Parathyroid adenoma (tissue), 2 donors: ENCODE results near the gene PRND.

Experiments
- H2AFZ ChIP-seq: fragments of 300-600 bp; sonication (generic); one replicate; pipeline ENCODE4 v1.7.0; 2017; ENCODE audit warnings: antibody characterized with exemption, mild to moderate bottlenecking
- H3K27ac ChIP-seq: fragments of 300-600 bp; sonication (generic); one replicate; pipeline ENCODE4 v1.7.0; 2017
- H3K27me3 ChIP-seq: fragments of 300-600 bp; sonication (generic); one replicate; pipeline ENCODE4 v1.7.0; 2017; ENCODE audit warnings: low read length; ENCODE audit not compliant: control insufficient read depth, insufficient read depth
- H3K36me3 ChIP-seq: fragments of 300-600 bp; sonication (generic); one replicate; pipeline ENCODE4 v1.7.0; 2017; ENCODE audit warnings: low read length; ENCODE audit not compliant: control insufficient read depth, insufficient read depth
- H3K4me1 ChIP-seq: fragments of 300-600 bp; sonication (generic); one replicate; pipeline ENCODE4 v1.7.0; 2017; ENCODE audit warnings: control low read depth
- H3K4me2 ChIP-seq: fragments of 300-600 bp; sonication (generic); one replicate; pipeline ENCODE4 v1.7.0; 2017; ENCODE audit warnings: low read length
- H3K4me3 ChIP-seq: fragments of 300-600 bp; sonication (generic); one replicate; pipeline ENCODE4 v1.7.0; 2017; ENCODE audit warnings: low read depth, low read length
- H3K79me2 ChIP-seq: fragments of 300-600 bp; sonication (generic); one replicate; pipeline ENCODE4 v1.7.0; 2017; ENCODE audit warnings: control low read depth
- H3K9ac ChIP-seq: fragments of 300-600 bp; sonication (generic); one replicate; pipeline ENCODE4 v1.7.0; 2017; ENCODE audit warnings: mild to moderate bottlenecking
- H3K9me3 ChIP-seq: fragments of 300-600 bp; sonication (generic); one replicate; pipeline ENCODE4 v1.7.0; 2017; ENCODE audit warnings: low read length; ENCODE audit not compliant: control insufficient read depth
- TF ChIP-seq, protein P1 (sequence below): fragments of 300-600 bp; sonication (generic); IDR thresholded peaks from one replicate; pipeline ENCODE4 v1.7.0; 2017; ENCODE audit warnings: antibody characterized with exemption, mild to moderate bottlenecking
- donor health status: primary hyperparathyroidism.

Gene PRND

GRCh38 chr20:4724459-4725262 is 3.0 kb downstream of the PRND start:
- no peaks in the 10 kb centered on the region for H3K4me1 ChIP-seq
- H3K4me2 ChIP-seq: no peak overlapping the region
- no peak overlapping the region for H3K4me3 ChIP-seq
- TF ChIP-seq, protein P1, sequence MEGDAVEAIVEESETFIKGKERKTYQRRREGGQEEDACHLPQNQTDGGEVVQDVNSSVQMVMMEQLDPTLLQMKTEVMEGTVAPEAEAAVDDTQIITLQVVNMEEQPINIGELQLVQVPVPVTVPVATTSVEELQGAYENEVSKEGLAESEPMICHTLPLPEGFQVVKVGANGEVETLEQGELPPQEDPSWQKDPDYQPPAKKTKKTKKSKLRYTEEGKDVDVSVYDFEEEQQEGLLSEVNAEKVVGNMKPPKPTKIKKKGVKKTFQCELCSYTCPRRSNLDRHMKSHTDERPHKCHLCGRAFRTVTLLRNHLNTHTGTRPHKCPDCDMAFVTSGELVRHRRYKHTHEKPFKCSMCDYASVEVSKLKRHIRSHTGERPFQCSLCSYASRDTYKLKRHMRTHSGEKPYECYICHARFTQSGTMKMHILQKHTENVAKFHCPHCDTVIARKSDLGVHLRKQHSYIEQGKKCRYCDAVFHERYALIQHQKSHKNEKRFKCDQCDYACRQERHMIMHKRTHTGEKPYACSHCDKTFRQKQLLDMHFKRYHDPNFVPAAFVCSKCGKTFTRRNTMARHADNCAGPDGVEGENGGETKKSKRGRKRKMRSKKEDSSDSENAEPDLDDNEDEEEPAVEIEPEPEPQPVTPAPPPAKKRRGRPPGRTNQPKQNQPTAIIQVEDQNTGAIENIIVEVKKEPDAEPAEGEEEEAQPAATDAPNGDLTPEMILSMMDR: no peak
- no peak overlapping the region for H2AFZ ChIP-seq
- no peak overlapping the region for H3K27ac ChIP-seq
- no peaks in the 10 kb centered on the region for H3K9me3 ChIP-seq
- H3K9ac ChIP-seq: no peak overlapping the region
- H3K27me3 ChIP-seq: no peaks in the 10 kb centered on the region
- H3K79me2 ChIP-seq: no peaks in the 10 kb centered on the region
- H3K36me3 ChIP-seq: no peaks in the 10 kb centered on the region

GRCh38 chr20:4725263-4725550 is 3.5 kb downstream of the PRND start:
- Histone ChIP-seq H3K4me1 (no peaks in the 10 kb centered on the region), H3K9ac (no peak overlapping the region), H3K27ac (no peak overlapping the region), H3K4me2 (no peak overlapping the region), H3K79me2 (no peaks in the 10 kb centered on the region), H2AFZ (no peak overlapping the region), H3K4me3 (no peak overlapping the region), H3K27me3 (no peaks in the 10 kb centered on the region), H3K36me3 (no peaks in the 10 kb centered on the region), H3K9me3 (no peaks in the 10 kb centered on the region)
- TF ChIP-seq, protein P1: no peak

GRCh38 chr20:4726710-4727397 is 5.1 kb downstream of the PRND start:
- no peak overlapping the region for H3K4me2 ChIP-seq
- H3K36me3 ChIP-seq: no peaks in the 10 kb centered on the region
- H3K9me3 ChIP-seq: no peaks in the 10 kb centered on the region
- no peaks in the 10 kb centered on the region for H3K79me2 ChIP-seq
- no peak overlapping the region for H3K27ac ChIP-seq
- H3K4me1 ChIP-seq: no peaks in the 10 kb centered on the region
- TF ChIP-seq, protein P1: no peak
- no peak overlapping the region for H2AFZ ChIP-seq
- H3K9ac ChIP-seq: no peak overlapping the region
- no peaks in the 10 kb centered on the region for H3K27me3 ChIP-seq
- H3K4me3 ChIP-seq: no peak overlapping the region

DNA sequence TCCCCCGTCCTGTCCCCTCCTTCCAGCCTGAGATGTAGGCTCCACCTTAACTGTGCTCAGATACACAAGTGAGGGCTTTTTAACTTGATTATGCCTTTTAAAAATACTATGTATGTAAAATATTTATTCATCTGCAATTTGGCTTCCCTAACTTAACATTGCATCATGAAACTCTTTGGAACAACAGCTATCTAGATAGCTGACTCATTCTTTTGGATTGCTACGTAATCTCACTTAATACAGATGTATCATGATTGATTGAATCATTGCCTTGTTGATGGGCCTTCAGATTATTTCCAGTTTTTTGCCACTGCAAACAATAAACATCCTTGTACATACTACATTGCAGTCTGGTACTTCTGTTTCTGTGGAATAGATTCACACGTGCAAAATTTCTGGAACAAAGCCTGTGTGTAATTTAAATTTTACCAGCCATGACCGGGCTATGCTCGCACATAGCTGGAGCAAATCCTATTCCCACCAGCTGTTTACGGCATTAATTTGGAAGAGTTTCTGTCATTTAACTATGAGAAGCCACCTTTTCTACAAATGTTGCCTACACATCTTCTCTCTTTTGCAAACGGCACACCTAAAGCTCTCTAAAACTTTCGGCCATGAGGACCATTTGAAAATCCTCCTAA is 6.5 kb downstream of the PRND start:
- TF ChIP-seq, protein P1: no peak
- no peaks in the 10 kb centered on the region for H3K9me3 ChIP-seq
- H3K36me3 ChIP-seq: no peaks in the 10 kb centered on the region
- no peak overlapping the region for H2AFZ ChIP-seq
- no peak overlapping the region for H3K27ac ChIP-seq
- H3K9ac ChIP-seq: no peak overlapping the region
- no peak overlapping the region for H3K4me3 ChIP-seq
- no peaks in the 10 kb centered on the region for H3K27me3 ChIP-seq
- H3K4me2 ChIP-seq: no peak overlapping the region
- H3K79me2 ChIP-seq: no peaks in the 10 kb centered on the region
- no peaks in the 10 kb centered on the region for H3K4me1 ChIP-seq
